PFSK-1 (cell line): ENCODE measurements around the gene PNPLA5.

Source experiments
- FOXP2 ChIP-seq: optimal IDR thresholded peaks from 2 replicates; pipeline ENCODE3; 2011; ENCODE audit warnings: borderline replicate concordance, control low read depth, inconsistent platforms; ENCODE audit not compliant: insufficient read depth; ENCODE audit errors: extremely low read length, extremely low read depth
- POLR2AphosphoS5 ChIP-seq: IDR thresholded peaks from 2 replicates; pipeline ENCODE4 v1.6.1; 2012; ENCODE audit warnings: low read depth, mild to moderate bottlenecking, control low read depth, low read length, moderate library complexity
- REST ChIP-seq, 2 experiments: IDR thresholded peaks; 2 replicates each; pipeline versions ENCODE4 v1.6.1 to v1.8.0; 2011 to 2012; ENCODE audit warnings: low read depth in 2 of 2, low read length in 2 of 2, control low read depth in 1 of 2, inconsistent platforms in 1 of 2, mild to moderate bottlenecking in 1 of 2, moderate library complexity in 1 of 2; ENCODE audit not compliant: insufficient read depth in 1 of 2
- SIN3A ChIP-seq: IDR thresholded peaks from 2 replicates; pipeline ENCODE4 v1.6.1; 2012; ENCODE audit warnings: mild to moderate bottlenecking, low read length, moderate library complexity, borderline replicate concordance; ENCODE audit not compliant: insufficient read depth
- TAF1 ChIP-seq: IDR thresholded peaks from 2 replicates; pipeline ENCODE4 v1.6.1; 2012; ENCODE audit warnings: low read length, control low read depth, borderline replicate concordance; ENCODE audit not compliant: insufficient read depth

Gene PNPLA5

GRCh38 chr22:43830931-43831560 is 60.8 kb downstream of the PNPLA5 start:
- TF ChIP-seq POLR2AphosphoS5, result no peak

- no peak for TF ChIP-seq POLR2AphosphoS5
- TF ChIP-seq SIN3A, result no peak
- TF ChIP-seq FOXP2, result no peak
- no peak for TF ChIP-seq REST (IDR thresholded peaks at IDR 0.05; ENCODE audit: insufficient read depth in 1 of 2, low read depth in 2 of 2, low read length in 2 of 2)
- TF ChIP-seq TAF1, result no peak
These were observed 61.6 kb downstream of the PNPLA5 start for GRCh38 chr22:43829904-43830851.
